ENCODE data around the gene KIF12.

DNA sequence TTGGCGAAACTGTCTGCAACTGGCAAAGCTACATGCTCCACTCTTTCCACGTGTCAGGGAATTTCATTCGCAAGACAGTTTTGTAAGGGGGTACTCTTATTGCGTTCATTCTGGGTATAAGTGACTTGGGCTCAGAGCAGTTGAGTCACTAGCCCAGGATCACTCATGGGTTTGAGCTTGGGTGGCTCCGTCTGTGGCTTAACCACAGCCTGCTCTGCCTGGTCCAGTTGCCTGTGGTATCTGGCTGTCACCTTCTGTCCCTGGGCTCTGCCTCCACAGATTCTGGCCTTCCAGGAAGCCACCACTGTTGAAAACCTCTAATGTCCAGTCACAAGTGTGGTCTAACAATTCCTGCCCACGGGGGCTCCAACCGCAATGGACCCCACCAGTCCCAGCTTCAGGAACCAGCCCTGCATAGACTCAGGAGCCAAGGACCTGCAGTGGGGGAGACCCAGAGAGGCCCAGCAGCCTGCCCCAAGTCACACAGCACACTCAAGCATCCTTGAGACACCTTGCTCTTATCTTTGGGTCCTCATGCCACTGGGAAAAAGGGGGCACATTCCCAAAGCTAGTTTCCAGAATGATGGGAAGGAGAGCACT is 10.4 kb downstream of the KIF12 start:
- TF ChIP-seq, protein P1, sequence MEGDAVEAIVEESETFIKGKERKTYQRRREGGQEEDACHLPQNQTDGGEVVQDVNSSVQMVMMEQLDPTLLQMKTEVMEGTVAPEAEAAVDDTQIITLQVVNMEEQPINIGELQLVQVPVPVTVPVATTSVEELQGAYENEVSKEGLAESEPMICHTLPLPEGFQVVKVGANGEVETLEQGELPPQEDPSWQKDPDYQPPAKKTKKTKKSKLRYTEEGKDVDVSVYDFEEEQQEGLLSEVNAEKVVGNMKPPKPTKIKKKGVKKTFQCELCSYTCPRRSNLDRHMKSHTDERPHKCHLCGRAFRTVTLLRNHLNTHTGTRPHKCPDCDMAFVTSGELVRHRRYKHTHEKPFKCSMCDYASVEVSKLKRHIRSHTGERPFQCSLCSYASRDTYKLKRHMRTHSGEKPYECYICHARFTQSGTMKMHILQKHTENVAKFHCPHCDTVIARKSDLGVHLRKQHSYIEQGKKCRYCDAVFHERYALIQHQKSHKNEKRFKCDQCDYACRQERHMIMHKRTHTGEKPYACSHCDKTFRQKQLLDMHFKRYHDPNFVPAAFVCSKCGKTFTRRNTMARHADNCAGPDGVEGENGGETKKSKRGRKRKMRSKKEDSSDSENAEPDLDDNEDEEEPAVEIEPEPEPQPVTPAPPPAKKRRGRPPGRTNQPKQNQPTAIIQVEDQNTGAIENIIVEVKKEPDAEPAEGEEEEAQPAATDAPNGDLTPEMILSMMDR (optimal IDR thresholded peaks at IDR 0.05 in 1 of 3, IDR thresholded peaks at IDR 0.05 in 1 of 3, conservative IDR thresholded peaks at IDR 0.05 in 1 of 3; ENCODE audit: extremely low read depth in 1 of 3, insufficient read depth in 2 of 3, low read length in 3 of 3) = no peak
- TF ChIP-seq EZH2 (IDR thresholded peaks at IDR 0.05; ENCODE audit: low read length) = no peak

Measured in keratinocyte (primary cell).